Measurements from ENCODE around the gene ACVR1B.

Gene ACVR1B

DNA sequence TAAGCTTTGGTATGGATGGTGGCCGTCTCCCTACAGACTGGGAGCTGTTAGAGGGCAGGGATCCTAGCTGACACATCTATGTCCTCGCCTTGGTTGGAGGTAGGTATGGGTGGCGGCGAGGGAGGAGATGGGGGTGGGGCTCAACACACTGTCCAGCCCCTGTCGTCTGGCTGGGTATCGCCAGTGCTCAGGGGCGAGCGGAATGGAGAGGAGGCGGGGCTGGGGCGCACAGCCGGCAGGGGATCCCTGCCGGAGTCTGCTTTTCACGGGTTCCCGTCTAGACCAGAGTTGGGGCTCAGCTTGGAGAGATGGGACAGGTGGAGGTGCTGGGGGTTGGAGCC is 71.3 kb downstream of the ACVR1B start:
- no peak for DNase-seq (ENCODE audit: low read depth)

DNA sequence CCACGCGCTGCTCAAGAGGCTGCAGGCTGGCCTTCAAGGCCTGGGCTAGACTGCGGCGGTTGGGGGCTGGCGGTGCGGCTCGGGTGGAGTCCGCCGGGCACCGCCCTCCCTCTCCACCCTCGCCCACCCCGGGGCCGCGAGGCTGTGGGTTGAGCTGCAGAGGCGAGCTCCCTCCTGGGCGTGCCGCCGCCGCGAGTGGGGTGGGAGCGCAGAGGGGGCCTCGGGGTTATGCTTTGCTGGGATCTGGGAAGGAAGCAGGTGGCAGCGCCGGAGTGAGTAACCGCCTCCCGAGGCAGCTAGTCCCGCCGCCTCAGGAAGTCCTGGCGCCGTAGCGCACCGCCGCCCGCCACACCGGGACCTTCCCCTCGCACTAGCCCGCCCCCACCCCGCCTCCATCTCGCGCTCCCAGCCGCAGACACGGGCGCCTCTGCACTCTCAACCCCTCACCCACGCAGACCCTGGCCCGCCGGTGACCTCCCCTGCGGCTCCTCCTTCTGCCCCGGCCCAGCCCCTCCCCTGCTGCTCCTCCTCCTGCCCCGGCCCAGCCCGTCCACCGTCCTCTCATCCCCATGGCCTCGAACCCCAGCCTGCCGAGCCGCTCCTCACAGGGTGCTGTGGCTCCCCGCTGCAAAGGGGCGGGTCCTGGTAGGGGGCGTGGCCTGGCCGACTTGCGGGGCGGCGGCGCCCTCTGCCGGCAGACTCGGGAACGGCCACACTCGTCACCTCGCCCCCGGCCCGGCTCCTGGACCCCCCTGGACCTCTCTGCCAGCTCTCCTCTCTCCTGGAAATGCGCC is 71.9 kb downstream of the ACVR1B start:
- DNase-seq (ENCODE audit: low read depth) = no peak

DNA sequence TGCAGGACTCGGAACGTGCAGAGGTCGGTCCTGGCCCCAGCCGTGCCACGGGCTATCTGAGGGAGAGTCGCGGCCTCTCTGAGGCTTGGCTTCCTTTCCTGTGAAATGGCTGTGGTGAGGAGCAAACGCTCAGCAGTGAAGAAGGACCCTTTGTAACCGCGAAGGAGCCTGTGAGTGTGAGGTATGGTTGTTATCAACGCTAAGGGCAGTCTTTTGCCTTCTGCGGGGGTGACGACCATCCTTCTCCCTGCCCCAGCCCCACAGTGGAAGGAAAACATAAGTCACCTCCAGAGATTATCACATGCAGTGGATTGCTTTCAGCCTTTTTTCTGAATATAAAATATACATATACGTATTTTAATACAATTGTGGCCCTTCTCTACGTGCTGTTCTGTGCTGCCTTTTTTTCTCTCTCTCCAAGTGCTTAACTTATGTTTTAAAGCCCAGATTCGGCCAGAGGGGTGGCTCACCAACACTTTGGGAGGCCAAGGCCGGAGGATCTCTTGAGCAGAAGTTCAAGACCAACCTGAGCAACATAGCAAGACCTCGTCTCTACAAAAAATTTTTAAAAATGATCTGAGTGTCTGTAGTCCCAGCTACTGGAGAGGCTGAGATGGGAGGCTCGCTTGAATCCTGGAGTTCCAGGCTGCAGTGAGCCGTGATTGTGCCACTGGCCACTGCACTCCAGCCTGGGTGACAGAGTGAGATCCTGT is 72.6 kb downstream of the ACVR1B start:
- no peak for DNase-seq (ENCODE audit: low read depth)

DNA sequence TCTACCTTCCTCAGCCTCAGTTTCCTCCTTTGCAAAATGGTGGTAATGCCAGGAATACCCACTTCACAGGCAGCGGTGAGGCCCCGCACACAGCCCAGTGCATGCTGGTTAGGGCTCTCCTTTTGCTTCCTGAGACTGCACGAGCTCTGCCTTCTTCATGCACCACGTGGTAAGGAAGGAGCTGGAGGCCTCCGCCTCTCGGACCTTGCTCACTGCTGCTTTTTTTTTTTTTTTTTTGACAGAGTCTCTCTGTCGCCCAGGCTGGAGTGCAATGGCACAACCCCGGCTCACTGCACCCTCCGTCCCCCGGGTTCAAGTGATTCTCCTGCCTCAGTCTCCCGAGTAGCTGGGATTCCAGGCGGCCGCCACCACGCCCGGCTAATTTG is 73.3 kb downstream of the ACVR1B start:
- no peak for DNase-seq (ENCODE audit: low read depth)

DNA sequence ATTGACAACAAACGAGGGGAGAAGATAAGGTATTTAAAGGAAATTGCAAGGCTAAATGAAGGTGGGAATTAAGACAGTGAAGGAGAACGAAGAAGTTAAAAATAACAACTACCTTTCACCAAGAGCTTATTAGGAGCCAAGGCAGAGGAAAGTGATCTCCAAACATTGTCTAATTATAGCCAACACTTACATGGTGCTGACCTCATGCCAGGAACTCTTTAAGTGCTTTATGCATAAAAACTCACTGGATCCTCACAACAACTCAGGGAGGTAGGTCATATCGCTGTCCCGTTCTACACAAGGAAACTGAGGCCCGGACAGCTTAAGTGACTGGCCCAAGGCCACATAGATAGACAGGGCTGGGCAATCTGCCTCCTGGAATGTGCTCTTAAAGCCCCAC is 74.8 kb downstream of the ACVR1B start:
- no peak for DNase-seq (ENCODE audit: low read depth)

DNA sequence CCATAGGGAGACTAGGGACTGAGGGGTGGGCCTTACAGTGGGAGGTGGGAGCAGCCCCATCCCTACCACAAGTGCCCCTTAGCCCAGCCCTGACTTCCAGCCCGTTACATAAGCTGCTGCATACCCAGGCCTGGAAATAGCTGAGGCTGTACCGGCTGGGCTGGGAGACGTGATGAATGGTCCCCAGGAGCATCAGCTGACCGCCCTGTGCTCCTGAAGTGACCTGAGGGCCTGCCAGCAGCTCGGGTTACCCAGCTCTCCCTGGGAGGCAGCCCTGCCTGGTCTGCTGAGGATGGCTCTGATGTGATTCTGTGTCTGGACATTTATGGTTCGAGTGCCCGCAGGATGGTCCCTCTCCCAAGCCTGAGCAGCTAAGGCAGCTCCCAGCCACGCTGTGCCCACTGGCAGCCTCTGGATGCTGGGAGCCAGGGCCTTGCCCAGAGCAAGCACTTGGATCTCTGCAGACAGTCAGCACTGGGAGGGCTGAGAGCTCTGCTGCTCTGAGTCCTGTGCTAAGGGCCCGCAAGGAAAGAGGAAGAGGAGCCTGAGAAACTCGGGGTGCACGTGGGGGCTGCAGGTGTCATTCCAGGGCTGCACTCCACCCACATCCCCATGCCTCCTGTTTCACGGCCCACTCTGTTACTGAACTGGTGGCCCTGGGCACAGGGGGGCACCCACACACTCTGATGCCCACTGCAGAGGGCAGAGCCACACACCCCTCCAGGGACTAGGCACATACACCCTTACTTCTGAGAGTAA is 75.8 kb downstream of the ACVR1B start:
- no peak for DNase-seq (ENCODE audit: low read depth)

DNA sequence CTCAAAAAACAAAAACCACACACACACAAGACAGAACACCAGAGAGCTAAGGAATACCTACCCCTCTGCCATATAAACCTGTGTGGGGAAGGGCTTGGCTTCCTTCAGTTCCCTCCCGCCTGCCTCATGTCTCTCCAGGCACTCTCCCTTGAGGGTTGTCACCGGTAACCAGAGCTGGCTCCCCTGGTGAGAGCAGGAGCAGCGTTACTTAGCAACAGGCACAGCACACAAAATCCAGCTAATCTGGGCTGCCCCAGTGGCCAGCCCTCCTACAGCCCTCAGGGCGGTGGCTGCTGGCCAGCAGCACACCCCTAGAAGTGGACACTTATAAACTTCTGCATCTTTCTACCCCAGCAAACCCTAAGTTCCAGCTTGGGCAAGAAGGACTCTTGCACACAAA is 78.2 kb downstream of the ACVR1B start:
- DNase-seq (ENCODE audit: low read depth) = no peak

DNA sequence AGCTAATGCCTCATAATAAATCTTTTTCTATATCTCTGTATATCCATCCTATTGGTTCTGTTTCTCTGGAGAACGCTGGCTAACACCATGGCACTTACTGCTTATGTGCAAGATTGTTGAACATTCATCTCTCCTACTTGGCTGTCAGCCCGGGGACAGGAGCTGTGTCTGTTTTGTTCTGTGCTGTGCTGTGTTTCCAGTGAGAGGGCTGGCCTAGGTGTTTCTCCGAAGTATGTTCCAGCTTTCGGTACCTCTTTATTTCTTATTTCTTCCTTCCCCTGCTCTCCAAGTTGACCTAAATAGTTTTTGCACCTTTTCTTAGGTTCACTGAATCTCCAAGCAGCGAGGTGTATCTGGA is 80.9 kb downstream of the ACVR1B start:
- peak; percentile 63 for DNase-seq (ENCODE audit: low read depth)

DNA sequence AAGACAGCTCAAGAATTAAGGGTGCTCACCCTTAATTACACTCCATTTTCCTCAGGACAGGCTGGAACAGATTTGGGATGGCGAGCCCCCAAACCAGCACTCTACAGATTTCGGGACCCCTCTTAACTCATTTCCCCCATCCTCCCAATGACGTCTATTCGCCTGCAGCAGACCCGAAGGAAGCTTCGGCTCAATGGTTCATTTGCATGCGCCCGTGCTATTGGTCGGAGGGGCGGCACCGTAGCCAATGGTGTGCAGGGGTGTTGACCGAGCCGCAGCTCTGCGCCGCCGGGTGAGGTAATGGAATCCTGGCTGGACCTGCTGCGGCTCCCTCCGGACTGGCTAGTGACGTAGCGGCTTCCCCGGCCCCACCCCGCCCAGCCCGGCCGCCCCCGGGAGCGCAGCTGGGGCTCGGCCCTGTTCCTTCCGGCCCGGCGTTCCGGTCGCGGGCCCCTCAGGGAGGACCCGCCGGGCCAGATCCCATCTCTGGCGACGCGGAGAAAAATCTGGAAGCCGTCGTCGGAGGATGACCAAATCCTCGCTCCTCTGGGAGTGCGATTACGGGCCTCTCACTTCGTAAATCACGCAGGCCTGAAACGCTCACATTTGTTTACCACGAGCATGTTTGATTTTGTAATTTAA is 81.4 kb downstream of the ACVR1B start:
- peak; percentile 93 for DNase-seq (ENCODE audit: low read depth)

DNA sequence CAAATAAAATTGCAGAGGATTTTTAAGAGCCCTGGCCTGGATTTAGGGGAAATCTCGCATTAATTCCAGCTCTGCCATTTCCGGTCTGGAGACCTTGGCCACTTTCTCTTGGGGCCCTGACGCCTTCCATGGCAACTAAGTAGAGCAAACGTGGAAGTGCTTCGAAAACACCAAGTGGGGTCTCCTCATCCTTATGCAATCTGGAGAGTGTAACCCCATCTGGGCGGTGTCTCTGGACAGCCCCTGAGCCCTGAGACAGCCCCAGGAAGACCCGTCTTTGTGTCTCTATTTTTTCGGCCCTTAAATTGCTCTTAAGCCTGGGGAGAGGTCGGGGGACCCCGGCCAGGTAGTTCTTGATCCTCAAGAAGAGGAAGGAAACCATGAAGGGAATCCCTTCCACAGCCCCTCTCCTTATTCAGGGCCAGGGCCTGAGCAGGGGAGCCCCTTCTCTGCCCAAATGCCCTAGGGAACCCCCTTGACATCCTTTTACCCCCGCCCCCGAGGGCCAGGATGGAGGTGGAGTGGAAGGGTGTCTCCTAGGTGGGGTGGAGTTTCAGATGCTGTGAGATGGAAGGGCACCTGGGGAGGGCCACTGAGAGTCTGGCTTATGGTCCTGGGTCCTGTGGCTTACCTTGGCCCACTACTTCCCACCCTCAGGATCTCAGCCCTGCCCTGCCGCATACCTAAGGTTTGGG is 82.1 kb downstream of the ACVR1B start:
- DNase-seq (ENCODE audit: low read depth) = no peak

DNA sequence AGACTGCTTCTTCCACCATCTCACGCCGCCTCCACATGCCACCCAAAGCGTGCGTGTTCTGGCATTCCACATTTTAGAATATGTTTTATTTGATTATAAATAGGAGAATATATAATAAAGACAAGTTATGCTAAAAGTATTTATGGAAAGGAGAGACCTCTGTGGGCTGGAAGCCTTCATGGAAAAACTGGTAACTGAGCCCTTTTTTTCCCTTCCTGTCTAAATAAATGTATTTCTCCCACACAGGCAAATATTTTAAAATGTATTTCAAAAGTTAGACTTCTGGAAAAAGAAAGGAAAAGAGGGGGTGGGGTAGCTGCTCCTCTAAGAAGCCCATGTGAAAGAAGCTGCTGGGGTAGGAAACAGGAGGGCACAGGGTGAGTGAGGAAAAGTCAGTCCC is 83.7 kb downstream of the ACVR1B start:
- no peak for DNase-seq (ENCODE audit: low read depth)

DNA sequence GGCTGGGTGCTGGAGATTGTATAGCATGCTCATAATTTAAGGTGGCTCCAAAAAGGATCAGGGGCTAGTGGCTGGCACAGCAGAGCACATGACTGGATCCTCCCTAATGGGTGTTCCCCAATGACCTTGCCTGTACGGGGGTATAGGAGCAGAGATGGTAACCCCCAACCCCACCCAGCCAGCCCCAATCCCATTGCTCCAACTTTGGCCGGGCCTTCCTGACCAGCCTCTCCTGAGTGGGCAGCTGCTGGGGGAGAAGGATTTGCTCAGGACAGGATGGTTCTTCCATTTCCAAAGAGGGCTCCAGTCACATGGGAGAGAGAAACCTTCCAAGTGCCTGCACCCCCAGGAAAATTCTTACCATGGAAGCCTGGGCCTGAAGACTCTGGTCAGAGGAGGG is 84.4 kb downstream of the ACVR1B start:
- no peak for DNase-seq (ENCODE audit: low read depth)

DNA sequence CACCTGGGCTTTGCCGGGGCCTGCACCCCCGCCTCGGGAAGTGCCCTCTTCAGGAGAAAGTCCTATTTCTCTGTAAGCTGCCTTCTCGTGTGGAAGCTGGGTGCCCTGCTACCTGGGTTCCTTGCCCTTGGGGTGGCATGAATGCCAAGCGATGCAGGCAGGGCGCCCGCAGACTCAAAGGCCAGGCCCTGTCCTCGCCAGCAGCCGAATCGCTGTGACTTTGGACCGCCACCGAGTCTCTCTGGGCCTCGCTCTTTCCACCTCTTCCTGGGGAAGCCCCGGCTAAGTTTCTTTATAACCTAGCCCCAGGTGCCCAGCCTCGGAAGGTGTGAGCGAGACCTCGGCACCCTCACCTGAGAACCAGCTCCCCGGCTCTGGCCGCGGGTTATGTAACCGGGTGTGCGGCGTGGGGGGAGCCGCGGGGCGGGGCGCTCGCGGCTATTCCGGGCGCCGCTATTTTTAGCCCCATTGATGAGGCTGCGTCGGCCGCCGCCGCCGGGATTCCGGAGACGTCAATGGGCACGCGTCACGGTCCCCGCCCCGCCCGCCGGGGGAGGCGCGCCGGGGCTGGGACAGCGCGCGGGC is 85.2 kb downstream of the ACVR1B start:
- DNase-seq (ENCODE audit: low read depth) = no peak

DNA sequence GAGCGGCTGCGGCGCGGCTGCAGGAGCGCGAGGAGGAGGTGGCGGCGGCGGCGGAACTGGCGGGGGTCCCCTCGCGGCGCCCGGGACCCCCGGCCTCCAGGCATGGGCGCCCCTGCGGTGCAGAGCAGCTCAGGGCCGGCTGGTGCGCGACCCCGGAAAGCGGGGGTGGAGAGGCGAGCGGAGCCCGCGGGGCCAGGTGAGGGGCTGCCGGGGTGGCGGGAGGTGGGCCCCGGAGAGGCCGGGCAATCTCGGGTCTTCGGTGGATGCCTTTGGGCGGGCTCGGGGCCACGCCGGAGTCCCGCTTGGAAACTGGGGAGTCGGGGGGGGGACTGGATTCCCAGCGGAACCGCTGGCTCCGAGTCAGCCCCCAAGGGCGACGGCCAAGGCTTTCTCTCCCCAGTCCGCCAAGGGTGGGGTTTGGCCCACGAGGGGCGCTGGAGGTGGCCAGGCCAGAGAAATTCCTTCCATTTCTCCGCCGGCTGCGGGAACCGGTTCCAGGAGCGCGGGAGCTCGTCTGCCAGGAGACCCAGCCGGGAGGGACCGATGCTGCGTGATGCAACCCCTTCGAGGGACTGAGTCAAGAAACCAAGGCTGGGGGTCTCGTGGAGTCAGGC is 85.9 kb downstream of the ACVR1B start:
- DNase-seq (ENCODE audit: low read depth) = no peak

DNA sequence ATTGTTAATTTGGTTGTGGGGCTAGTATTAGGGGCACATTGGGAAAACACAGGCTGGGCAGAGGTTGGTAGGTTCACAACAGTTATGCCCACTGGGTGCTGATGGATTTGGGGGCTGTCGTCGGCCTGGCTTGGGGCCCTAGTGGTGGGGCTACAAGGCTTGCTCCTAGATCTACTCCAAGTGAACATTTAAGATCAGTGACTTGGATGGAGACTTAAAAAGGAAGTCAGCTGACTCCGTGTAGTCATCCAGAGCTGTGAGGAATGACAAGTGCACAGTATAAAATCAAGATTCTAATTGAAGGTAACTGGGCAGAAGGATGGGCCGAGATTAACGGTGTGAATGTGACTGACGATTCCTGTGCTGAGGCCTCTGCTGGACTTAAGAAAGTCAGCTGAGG is 86.9 kb downstream of the ACVR1B start:
- no peak for DNase-seq (ENCODE audit: low read depth)

DNA sequence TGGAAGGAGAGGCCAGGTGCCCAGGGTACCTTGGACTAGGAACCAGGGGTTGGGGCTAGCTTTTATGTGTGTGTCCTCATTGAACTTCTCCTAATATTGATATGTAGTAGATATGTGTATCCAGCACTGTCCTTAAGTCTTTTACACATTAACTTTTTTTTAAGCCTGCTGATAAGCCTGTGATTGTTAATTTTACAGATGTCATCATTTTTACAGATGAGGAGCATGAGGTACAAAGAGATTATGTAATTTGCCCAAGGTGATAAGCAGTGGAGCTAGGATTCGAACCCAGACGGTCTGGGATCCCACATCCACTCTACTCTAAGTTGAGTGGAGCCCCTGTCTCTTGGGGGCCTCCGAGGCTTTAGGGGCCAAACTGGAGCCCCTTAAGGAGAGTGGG is 89.5 kb downstream of the ACVR1B start:
- DNase-seq (ENCODE audit: low read depth) = no peak

DNA sequence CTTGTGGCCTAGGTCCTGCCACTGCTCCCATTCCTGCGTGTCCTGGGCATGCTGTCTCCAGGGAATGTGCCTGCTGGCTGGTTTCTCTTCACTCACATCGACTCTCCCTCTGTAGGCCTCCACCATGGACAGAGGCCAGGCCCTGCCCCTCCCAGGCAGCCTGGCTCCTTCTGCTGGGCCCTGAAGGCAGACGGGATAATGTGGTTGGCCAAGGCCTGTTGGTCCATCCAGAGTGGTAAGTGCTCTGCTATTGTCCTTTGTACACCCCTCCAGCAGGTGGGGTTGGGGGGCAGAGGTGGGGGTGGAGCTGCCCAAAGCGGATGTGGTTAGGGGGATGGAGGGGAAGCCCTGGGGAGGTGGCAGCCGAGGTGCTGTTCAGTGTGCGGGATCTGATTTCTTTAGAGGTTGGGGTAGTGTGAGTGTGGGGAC is 90.2 kb downstream of the ACVR1B start:
- no peak for DNase-seq (ENCODE audit: low read depth)

DNA sequence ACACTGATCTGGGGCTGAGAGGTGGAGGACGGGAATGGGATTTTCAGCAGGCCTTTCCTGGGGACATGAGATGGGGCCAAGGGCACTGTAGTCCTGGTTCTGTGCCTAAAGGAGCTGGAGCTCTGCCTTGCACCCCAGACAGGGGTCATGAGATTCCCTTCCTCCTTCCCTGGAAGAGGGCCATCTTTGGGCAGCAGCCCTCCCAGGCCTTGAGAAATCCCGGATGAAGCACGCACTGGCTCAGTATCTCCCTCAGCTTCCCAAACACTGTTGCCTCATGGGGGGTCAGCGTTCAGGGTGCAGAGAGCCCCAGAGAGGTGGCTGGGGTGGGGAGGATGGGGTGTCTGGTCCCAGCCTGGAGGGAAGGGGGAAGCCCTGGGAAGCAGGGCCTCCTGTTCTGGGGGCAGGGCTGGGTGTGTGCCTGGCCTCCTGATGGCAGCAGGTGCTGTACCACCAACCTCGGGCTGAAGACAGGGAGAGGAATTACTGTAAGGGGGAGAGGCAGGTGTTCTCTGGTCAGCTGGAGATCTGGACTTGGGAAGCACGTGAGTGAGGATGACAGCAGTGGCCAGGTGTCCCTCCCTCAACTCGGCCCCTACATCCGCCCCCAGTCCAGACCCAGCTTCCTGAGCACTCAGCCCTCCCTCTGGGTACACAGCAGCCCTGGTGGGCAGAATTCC is 91.3 kb downstream of the ACVR1B start:
- no peak for DNase-seq (ENCODE audit: low read depth)

DNA sequence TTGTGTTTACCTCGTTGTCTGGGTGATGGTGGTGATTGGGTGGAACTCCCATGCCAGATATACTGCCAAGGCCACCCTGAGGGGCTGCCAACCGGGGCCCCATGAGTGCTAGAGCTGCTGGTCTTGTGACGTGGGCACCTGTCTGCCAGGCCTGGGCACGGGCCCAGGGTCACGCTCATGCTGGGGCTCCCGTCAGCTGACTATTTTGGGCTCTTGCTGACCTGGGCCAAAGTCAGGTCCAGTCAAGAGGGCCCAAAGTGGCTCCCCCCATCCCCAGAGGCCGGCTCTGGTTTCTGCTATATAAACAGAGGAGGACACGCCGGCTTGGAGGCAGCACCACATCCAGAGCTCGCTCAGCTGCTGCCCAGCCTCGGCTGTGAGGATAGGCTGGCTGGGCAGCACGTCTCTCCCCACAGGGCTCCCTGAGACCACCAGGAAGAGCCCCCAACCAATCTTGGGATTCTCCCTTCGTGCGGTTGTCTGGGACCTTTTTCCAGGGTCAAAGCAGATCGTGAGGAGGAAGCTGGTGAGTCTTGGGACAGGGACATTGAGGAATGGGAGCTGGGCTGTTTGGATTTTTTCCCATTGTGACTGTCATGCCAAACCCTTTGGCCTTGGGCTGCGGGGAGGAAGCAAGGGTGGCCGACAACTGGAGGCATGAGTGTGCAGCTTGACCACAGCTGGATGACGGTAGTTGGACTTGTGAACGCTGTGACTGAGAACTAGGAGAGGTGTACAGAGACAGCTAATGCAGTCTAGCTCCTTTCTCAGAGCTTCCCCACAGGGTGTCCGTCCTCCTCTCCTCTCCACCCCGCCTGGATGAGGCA is 92.1 kb downstream of the ACVR1B start:
- DNase-seq (ENCODE audit: low read depth) = no peak
